Stimulated activated CD4-positive, alpha-beta T cell treated with anti-CD3 and anti-CD28 coated beads, Interleukin-1b, Interleukin-23, amount 100 ng/mL, for 48 hours (primary cell): ENCODE results near the gene TSACC.
"Not testable (repeated sequence)": the region's sequence is repeated elsewhere in the genome, so short reads cannot be mapped to it uniquely, and the experiment has no call there.

Experiments
- DNase-seq: peaks from one replicate; pipeline ENCODE4 v3.0.0-alpha.2; 2020

TSACC gene

DNA sequence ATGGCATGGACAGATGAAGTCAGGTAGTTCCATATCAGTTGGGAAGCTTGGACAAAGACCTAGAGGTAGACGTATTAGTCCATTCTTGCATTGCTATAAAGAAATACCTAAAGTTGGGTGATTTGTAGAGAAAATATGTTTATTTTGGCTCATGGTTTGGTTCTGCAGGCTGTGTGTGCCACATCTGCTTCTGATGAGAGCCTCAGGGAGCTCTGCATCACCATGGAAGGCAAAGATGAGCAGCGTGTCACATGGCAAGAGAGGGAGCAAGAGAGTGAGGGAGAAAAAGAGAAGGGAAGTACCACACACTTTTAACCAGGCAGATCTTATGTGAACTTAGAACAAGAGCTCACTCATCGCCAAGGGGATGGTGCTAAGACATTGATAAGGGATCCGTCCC is 9.0 kb downstream of the TSACC start:
- DNase-seq = no peak

DNA sequence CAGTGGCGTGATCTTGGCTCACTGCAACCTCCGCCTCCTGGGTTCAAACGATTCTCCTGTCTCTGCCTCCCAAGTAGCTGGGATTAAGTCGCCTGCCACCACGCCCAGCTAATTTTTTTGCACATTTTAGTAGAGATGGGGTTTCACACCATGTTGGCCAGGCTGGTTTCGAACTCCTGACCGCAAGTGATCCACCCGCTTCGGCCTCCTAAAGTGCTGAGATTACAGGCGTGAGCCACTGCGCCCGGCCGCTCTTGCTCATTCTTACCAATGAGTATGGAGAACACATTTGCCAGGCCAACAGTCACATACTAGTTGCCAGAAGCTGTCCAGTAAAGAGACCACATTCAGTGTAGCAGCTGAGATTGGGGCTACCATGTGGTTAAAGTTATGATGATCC is 14.2 kb downstream of the TSACC start:
- DNase-seq = not testable (repeated sequence)

DNA sequence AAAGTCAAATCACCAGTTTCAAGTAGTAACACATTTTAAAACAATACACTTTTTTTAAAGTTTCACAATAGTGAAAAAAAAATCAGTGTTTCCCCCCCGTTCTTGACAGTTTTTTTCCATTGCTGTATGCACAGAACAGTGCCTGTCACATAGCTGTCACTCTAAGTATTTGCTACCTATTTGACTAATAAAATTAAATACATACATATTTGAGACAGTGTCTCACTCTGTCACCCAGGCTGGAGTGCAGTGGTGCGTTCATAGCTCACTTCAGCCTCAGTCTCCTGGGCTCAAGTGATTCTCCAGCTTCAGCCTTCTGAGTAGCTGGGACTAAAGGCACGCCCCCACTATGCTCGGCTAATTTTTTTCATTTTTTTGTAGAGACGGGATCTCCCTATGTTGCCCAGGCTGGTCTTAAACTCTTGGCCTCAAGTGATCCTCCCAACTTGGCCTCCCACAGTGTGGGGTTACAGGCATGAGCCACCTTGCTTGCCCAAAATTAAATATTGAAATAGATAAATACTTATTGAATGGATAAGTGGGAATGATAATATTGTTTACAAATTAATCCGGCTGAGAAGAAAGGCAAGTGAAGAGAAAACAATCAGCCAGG is 18.0 kb downstream of the TSACC start:
- DNase-seq = peak; percentile 36

DNA sequence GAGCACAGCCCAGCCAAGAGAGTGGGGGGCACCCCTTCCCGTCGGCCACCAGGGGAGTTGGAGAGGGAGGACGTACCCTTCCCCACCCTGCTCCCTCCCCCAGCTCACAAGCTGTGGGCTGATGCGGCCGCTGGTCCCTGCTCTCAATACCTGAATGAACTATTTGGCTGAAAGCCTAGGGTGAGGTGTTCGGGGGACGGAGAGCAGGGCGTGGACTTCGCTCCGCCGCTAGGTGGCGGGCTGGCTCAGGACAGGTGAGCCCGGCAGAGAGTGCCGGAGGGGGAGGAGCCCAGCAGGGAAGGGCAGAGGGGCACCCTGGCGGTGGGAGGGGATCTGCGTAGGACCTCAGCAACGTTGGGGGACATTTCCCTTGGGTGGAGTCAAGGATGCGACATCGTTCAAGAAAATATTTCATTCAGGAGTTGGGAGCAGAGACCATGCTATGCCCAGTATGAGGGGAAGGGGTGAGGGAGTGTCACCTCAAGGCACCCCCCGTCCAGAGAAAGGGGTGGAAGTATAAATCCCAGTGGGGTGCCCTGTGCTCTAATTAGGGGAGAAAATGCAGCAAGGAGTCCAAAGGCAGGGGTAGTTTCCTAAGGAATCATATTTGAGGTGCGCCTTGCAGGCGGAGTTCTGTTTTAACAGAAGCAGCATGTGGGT is 18.7 kb downstream of the TSACC start:
- peak; percentile 65 for DNase-seq

DNA sequence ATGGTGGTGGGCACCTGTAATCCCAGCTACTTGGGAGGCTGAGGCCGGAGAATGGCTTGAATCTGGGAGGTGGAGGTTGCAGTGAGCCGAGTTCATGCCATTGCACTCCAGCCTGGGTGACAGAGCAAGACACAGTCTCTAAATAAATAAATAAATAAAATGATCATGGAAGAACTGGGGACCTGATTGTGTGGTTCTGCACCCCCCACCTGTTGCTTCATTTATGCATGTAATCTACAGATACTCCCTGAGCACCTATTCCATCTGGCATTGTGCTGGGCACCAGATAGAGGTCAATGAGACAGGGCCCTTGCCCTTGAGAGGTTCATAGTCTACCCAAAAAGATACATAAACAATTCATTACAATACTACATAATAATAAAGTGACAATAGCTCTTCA is 19.7 kb downstream of the TSACC start:
- no peak for DNase-seq

DNA sequence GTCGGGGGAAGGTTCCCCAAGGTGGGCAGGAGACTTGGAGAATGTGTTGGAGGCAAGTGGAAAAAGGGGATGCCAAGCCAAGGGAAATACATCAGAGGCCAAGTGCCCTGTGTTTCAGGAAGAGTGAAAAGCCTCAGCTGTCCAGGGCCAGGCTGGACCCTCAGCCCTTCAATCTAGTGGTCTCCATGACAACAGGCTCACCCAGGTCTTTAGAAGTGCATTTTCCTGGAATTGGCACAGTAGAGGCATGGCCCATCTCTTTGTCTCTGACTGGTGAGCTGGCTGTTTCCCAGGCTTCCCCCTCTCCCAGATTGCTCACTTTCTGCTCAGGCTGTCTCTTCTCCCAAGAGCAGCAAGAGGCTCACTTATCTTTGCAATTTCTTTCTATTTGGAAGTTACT is 20.3 kb downstream of the TSACC start:
- no peak for DNase-seq

DNA sequence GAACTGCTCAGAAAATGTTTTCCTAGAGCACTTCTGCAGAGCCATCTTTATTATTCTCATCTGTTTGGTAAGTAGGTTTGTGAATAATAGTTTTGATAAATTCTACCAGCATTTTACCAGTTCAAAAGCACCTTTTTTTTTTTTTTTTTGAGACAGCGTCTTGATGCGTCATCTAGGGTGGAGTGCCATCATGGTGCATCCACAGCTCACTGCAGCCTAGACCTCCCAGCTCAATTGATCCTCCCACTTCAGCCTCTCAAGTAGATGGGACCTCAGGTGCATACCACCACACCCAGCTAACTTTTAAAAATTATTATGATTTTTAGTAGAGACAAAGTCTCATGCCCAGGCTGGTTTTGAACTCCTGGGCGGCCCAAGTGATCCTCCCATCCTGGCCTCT is 20.9 kb downstream of the TSACC start:
- no peak for DNase-seq

DNA sequence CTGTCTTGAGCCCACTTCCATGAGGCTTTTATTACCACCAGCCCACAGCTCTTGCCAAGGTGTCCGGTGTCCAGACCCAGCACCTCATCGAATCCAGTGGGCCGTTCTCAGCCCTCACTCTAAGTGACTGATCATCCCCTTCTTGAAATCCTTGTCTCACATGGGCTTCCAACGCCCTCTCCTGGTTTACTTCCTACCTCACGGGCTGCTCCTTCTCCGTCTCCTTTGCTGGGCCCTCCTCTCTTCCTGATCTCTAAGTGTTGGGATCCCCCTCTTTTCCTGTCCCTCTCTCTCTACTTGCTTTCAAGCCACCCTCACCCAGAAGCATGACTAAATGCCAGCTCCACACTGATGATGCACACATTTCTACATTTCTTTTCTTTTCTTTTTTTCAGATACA is 21.6 kb downstream of the TSACC start:
- no peak for DNase-seq

DNA sequence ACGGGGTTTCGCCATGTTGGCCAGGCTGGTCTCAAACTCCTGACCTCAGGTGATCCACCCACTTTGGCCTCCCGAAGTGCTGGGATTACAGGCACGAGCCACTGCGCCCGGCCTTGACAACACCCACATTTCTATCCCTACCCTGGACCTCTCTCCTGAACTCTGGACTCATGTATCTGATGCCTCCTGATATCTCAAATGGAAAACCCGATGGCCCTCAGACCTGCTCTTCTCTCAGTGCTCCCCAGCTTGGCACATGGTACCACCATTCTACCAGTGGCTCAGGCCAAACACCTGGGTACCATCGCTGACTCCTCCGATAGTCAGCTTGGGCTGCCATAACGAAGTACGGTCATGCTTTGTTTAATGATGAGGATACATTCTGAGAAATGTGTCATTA is 22.2 kb downstream of the TSACC start:
- DNase-seq = no peak

DNA sequence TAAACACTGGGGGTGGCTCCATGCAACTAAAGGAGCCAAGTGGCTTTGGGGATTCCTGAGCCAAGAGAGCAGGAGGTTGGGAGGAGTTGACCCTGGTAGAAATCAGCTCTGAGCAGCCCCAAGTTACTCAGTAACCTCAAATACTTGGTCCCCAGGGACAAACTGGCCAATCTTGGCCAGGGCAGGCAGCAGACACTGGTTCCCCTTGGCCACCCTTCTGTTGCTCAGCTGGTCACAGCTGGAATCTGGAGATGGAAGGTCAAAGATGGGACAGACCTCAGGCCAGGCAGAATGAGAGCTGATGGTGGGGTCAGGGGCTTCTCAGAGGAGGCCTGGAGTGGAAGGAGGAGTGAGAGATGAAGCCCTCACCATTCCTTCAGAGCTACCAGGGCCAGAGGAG is 27.4 kb downstream of the TSACC start:
- no peak for DNase-seq

DNA sequence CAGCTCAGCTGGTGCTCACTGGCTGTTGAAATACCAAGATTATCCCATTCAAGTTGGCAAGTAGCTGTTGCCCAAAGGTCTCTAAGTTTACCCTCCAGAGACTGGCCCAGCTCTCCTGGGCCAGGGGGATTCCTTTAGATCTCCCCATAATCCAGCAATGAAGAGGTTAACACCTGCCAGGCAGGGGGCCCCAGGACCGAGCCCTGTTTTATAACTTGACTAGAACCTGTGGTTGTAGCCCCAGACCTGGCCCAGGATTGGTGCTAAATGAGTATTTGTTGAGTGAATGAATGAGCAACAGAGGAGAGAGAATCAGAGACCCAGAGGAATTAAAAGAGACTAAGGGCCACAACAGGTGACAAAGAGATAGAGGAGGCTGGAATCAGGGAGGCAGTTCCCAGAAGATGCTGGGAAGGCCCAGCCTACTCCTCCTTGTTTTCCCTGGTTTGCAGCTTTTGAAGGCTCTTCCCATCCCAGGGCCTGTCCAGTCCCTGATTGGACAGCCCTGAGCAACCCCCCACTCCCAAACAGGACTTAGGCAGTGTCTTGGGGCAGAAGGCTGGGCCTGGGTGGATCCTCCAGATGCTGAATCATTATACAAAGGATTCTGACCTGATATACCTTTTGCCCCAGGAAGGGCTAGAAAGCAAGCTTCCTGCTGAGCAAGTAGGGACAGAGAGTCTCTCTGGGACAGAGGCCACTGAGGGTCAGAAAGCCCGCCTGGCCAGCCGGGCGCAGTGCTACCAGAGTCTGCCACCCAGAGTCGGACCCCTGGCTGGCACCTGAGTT is 28.2 kb downstream of the TSACC start:
- no peak for DNase-seq

DNA sequence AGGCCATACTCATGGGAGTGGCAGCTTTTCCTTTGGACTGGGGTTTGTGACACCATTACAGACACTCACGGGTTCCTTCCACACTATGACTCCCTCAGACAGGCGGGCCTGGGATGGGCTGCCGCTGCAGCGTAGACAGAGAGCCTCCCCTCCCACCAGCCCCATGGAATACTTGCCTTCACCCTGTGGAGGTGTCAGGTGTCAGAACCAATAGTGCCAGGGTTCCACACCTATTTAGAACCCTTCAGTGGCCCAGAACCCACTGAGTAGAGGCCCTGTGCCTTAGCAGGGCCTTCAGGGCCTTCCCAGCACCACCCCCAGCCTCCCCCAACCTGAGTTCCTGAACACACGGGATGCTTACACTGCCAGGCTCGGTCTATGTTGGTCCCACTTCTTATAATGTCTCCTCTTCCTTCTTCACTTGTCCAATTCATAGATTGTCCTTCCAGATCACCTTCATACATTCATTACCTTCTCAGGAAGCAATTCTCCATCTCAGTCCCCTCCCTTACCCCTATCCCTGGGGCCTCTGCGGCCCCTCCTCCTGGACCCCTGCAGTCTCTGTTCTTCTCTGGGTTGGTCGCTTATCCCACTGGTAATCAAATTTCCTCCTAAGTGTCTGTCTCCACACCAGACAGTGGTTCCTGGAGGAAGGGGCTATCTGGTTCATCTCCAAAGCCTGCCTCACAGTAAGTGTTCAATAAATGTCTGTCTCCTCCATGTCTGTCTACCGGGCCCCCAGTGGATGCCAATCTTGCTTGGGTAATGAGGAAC is 29.2 kb downstream of the TSACC start:
- no peak for DNase-seq

DNA sequence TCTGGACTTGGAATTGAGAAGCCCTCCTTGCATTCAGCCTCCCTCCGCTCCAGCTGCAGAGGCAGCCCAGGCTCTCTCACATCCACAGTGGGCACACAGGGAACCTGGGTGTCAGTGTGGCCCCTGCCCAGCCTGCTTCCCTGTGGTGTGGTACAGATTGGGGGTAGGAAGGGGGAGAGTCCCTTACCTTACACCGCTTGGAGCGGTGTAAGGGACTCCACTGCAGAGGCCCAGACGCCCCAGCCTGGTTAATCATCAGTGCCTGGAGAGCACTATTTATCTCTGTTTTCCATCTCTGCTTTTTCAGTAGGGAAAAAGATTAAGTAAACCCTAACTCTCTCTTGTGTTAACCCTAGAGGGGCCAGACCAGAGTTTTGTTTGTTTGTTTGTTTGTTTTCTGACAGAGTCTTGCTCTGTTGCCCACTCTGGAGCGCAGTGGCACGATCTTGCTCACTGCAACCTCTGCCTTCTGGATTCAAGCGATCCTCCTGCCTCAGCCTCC is 29.9 kb downstream of the TSACC start:
- no peak for DNase-seq

DNA sequence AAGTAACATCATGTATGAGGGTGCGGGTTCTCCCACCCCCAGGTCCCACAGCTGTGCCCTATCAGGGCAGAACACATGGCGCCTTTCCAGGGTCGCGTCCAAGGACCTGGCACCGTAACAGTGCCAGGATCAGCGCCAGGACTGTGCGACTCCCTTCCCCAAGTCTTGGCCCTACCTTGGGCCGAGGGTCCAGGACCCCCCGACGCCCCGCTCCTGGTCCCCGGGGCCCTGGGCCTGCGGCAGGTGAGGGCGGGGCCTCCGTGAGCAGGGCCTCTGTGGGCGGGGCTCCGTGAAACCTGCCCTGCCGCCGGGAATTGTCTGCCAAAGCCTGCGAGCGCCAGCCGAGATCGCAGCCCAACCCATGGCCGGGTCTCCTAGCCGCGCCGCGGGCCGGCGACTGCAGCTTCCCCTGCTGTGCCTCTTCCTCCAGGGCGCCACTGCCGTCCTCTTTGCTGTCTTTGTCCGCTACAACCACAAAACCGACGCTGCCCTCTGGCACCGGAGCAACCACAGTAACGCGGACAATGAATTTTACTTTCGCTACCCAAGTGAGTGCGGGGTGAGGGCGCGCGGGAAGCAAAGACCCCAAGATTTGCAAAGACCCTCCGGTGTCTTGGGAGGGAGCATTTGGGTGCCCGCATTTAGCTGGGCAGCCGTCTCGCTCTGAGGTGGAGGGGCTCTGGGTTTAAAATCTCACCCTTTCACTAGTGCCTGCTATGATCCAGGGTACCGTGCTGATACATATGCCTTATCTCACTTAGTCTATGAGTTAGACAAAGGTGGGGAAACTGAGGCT is 30.8 kb downstream of the TSACC start, which contains the start of gene RHBG:
Gene RHBG (plus strand): TSS at position 323 of the 796 bp plus-strand sequence. CDS start 39 bp downstream, at position 362.
- DNase-seq = no peak

DNA sequence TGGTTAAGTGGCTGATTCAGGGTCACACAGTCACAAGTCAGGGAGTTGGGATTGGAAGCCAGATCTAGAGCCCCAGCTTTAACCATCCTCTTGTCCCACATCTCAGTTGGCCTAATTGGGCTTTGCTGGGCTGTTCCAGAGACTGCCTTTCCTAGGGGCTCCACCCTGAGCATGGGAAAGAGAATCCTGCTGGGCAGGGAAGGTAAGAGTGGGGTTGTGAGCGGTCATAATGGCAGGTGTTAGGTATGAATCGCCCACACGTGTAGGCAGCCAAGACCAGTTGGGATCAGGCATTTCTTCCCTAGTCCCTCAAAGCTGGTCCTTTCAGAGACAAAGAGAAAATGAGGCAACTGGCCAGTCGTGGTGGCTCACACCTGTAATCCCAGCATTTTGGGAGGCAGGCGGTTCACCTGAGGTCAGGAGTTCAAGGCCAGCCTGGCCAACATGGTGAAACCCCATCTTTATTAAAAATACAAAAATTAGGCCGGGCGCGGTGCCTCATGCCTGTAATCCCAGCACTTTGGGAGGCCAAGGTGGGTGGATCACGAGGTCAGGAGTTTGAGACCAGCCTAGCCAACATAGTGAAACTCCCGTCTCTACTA is 31.5 kb downstream of the TSACC start:
- not testable (repeated sequence) for DNase-seq

DNA sequence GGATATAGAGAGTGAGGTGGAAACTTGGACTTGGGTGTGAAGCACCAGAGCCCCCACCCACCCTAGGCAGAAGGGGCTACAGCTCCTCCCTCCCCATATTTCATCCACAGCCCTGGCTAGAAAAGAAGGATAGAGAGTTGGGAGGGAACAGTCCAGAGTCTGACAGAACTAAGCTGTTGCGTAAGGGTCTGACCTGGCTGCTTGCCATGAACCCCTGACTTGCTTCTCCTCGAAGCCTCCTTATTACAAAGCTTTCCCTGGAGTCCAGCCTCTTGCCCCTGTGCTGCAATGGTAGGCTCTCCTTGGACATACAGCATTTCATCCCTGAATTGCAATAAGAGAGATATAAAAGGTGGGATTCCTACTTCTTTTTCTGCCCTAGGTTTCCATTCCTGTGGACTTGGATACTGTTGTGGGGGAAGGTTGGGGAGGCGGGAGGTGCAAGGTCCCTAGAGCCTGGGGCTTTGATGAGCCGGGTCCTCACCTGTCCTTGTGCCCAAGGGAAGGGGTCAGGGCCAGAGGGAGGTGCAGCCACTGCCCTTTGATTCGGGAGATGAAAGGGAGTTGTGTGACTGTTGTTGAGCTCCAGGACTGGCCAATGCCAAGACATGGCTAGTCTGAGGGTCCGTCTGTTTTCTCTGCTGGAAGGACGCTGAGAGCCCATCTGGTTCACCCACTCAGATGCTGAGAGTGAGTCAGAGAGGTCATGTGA is 33.4 kb downstream of the TSACC start:
- DNase-seq = no peak

DNA sequence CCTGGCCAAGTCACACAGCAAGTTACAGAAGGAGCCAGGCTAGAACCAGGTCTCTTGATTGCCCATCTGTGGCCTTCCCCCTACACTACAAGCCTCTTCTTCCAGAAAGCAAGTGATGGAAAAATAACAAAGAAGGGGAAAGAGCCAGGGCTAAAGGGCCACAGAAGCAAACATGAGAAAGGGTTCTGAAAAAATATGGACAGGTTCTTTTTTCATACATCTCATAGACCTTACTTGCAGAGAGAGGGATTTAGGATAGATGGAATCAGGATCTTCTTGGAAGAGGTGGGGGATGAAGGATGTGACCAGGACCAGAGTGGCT is 33.9 kb downstream of the TSACC start:
- no peak for DNase-seq

DNA sequence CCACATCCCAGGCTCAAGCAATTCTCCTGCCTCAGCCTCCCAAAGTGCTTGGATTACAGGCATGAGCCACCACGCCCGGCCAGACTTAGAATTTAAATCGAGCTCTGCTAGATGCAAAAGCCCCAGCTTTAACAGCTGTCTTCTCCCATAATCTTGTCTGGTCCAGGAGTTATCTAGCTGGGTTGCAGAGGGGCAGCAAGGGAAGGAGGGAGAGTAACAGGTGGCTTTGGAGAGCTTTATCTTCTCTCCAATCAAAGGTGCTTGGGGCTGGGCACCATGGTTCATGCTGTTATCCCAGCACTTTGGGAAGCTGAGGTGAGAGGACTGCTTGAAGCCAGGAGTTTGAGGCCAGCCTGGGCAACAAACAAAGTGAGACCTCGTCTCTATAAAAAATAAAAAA is 34.5 kb downstream of the TSACC start:
- no peak for DNase-seq

DNA sequence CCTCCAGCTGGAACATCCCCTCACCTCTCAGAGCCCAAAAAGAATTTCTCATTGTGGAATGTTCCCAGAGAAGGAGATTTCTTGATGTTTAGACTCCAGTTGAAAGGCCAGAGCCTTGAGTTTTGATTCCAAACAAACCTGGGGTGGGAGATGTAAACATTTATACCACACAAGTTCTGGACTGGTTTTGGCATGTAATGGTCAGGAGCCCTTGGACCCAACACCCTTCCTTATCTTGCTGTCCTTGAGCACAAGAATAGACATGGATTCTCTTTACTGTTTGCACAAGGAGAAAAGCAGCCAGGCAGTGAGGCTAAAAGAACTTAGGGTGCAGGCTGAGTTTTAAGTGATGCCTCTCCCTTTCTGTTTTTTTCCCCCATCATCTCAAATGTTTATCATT is 35.2 kb downstream of the TSACC start:
- no peak for DNase-seq

DNA sequence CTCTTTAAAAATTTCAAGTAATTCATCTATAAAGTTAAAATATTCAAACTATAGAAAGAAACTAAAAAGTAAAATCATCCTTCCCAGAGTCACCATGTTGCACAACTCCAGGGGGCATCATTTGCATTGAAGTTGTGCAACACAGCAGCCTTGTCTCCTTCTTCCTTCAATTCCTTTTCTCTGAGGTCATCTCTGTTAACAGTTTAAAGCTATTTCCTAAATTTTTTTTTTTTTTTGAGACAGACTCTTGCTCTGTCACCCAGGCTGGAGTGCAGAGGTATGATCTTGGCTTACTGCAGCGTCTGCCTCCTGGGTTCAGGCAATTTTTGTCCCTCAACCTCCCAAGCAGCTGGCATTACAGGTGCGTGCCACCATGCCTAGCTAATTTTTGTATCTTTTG is 37.8 kb downstream of the TSACC start:
- DNase-seq = no peak
